ENCODE data around the gene SLC38A2.

- TF ChIP-seq CTCF (IDR thresholded peaks at IDR 0.05), result no peak
- no peak for TF ChIP-seq POLR2AphosphoS5 (IDR thresholded peaks at IDR 0.05)
- no peak for TF ChIP-seq POLR2A (IDR thresholded peaks at IDR 0.05)
Observed at GRCh38 chr12:46360908-46361666, 11.5 kb downstream of the SLC38A2 start.

Data from prostate gland (tissue), 2 donors.